PC-9 (cell line): ENCODE data around the gene CEP112. TPM values are rescaled to one million over a fixed set of nuclear protein-coding genes. Genes with fewer than 3 reads are reported as not detected.

ENCODE experiments used
- BruUV-seq: library from RNA; stranded (reverse); fragments of 400-500 nt; replicated peaks from 2 replicates; lab custom pipeline; 2021; lab: Mats Ljungman, UMichigan
- CTCF ChIA-PET: fragments of 300-600 bp; sonication (Branson Sonifier 250); formaldehyde crosslinking; loops from one replicate; lab custom pipeline; 2022; ENCODE audit warnings: antibody characterized with exemption; lab: Charles Lee
- POLR2A ChIA-PET: fragments of 300-600 bp; sonication (Branson Sonifier 250); formaldehyde crosslinking; loops from one replicate; lab custom pipeline; 2022; ENCODE audit warnings: antibody characterized with exemption; ENCODE audit not compliant: unreplicated experiment; lab: Charles Lee
- DNase-seq, 2 experiments: peaks; one replicate each; pipeline versions ENCODE4 v3.0.0 to v3.0.0-alpha.2; 2015 to 2022; ENCODE audit warnings: mixed read lengths in 1 of 2
- H2AFZ ChIP-seq: fragments of 200-600 bp; sonication (generic); 2 replicates; pipeline ENCODE4 v1.8.1; 2017; ENCODE audit warnings: antibody characterized with exemption
- H3F3A ChIP-seq: fragments of 200-600 bp; sonication (generic); 2 replicates; pipeline ENCODE4 v1.8.1; 2017; ENCODE audit warnings: antibody characterized with exemption, mild to moderate bottlenecking, low read depth; ENCODE audit not compliant: insufficient read depth
- H3K27ac ChIP-seq: fragments of 200-600 bp; sonication (generic); 2 replicates; pipeline ENCODE4 v1.6.1; 2016; ENCODE audit warnings: mixed run types
- H3K27me3 ChIP-seq: fragments of 200-600 bp; sonication (generic); 2 replicates; pipeline ENCODE4 v1.6.1; 2016; ENCODE audit warnings: low read depth, mixed run types; ENCODE audit not compliant: insufficient read depth
- H3K36me3 ChIP-seq: fragments of 200-600 bp; sonication (generic); 2 replicates; pipeline ENCODE4 v1.6.1; 2016; ENCODE audit warnings: low read depth, mixed run types
- H3K4me1 ChIP-seq: fragments of 200-600 bp; sonication (generic); replicated peaks from 2 replicates; pipeline ENCODE4 v1.6.1; 2016; ENCODE audit warnings: mixed run types; ENCODE audit not compliant: insufficient read depth
- H3K4me2 ChIP-seq: fragments of 200-600 bp; sonication (generic); 2 replicates; pipeline ENCODE4 v1.6.1; 2017; ENCODE audit warnings: mixed run types
- H3K4me3 ChIP-seq: fragments of 200-600 bp; sonication (generic); 2 replicates; pipeline ENCODE4 v1.6.1; 2016; ENCODE audit warnings: mixed run types
- H3K79me2 ChIP-seq: fragments of 200-600 bp; sonication (generic); 2 replicates; pipeline ENCODE4 v1.6.1; 2017; ENCODE audit warnings: low read depth, mixed run types
- H3K9me2 ChIP-seq: fragments of 200-600 bp; sonication (generic); 2 replicates; pipeline ENCODE4 v1.8.1; 2017; ENCODE audit warnings: mild to moderate bottlenecking; ENCODE audit not compliant: insufficient read depth
- H3K9me3 ChIP-seq: fragments of 200-600 bp; sonication (generic); 2 replicates; pipeline ENCODE4 v1.8.1; 2016; ENCODE audit warnings: low read depth; ENCODE audit not compliant: insufficient read depth
- H4K20me1 ChIP-seq: fragments of 200-600 bp; sonication (generic); 2 replicates; pipeline ENCODE4 v1.8.1; 2017; ENCODE audit not compliant: insufficient read depth
- CTCF ChIP-seq: fragments of 200-600 bp; sonication (generic); conservative IDR thresholded peaks from 2 replicates; pipeline ENCODE4 v1.6.1; 2017; ENCODE audit warnings: mixed run types, antibody characterized with exemption, mild to moderate bottlenecking, moderate library complexity
- EZH2 ChIP-seq: fragments of 200-600 bp; sonication (generic); IDR thresholded peaks from 2 replicates; pipeline ENCODE4 v1.8.0; 2017; ENCODE audit warnings: antibody characterized with exemption, low read depth
- intact Hi-C: fragments of 100-400 bp; cut with micrococcal nuclease; formaldehyde crosslinking; loops from one replicate; pipeline ENCODE4 v1.10.0; 2022; ENCODE audit not compliant: unreplicated experiment
- total RNA-seq: library from RNA; stranded (reverse); gene quantifications from 2 replicates; pipeline ENCODE4 v1.2.3, GENCODE V29; 2021

Gene CEP112
- total RNA-seq, 1 experiment from 2014 or later, result 4.3 TPM

GRCh38 chr17:66073384-66073783 is 118.5 kb downstream of the CEP112 start:
- intact Hi-C loops, result no loop called here
- Histone ChIP-seq H3K79me2 (no peaks in the 10 kb centered on the region), H3K4me3 (no peak overlapping the region), H3K4me1 (no peaks in the 10 kb centered on the region), H3K4me2 (no peak overlapping the region), H3F3A (no peaks in the 10 kb centered on the region), H3K27me3 (no peaks in the 10 kb centered on the region), H3K36me3 (no peaks in the 10 kb centered on the region), H3K9me3 (no peaks in the 10 kb centered on the region), H3K27ac (no peak overlapping the region), H4K20me1 (no peaks in the 10 kb centered on the region), H3K9me2 (no peaks in the 10 kb centered on the region), H2AFZ (no peak overlapping the region)
- no TSS peak for BruUV-seq
- no peak for DNase-seq
- ChIA-PET POLR2A (no interaction called here), CTCF (no interaction called here)
- no peak for TF ChIP-seq EZH2
- no peak for TF ChIP-seq CTCF

- Histone ChIP-seq H3K4me3 (no peak overlapping the region), H4K20me1 (no peaks in the 10 kb centered on the region), H3K27me3 (no peaks in the 10 kb centered on the region), H3K4me1 (no peaks in the 10 kb centered on the region), H3K27ac (no peak overlapping the region), H3K36me3 (no peaks in the 10 kb centered on the region), H3K4me2 (no peak overlapping the region), H3K79me2 (no peaks in the 10 kb centered on the region), H3K9me3 (no peaks in the 10 kb centered on the region), H3F3A (no peaks in the 10 kb centered on the region), H3K9me2 (no peaks in the 10 kb centered on the region), H2AFZ (no peak overlapping the region)
- TF ChIP-seq CTCF (no peak), EZH2 (no peak)
- POLR2A ChIA-PET, result no interaction called here
- DNase-seq, result no peak
- BruUV-seq, result no TSS peak
- CTCF ChIA-PET, result no interaction called here
- intact Hi-C loops, result no loop called here
Measured at GRCh38 chr17:66063686-66064085, 128.2 kb downstream of the CEP112 start.

GRCh38 chr17:66056148-66056547 is 135.8 kb downstream of the CEP112 start:
- H3K4me2 ChIP-seq, result no peak overlapping the region
- no peak for TF ChIP-seq EZH2
- TF ChIP-seq CTCF, result no peak
- DNase-seq, result no peak
- H3F3A ChIP-seq, result no peaks in the 10 kb centered on the region
- H3K4me1 ChIP-seq, result no peaks in the 10 kb centered on the region
- H3K79me2 ChIP-seq, result no peaks in the 10 kb centered on the region
- intact Hi-C loops, result no loop called here
- no peaks in the 10 kb centered on the region for H3K9me3 ChIP-seq
- no peak overlapping the region for H3K27ac ChIP-seq
- CTCF ChIA-PET, result no interaction called here
- no peaks in the 10 kb centered on the region; the same call in 1 of the 2 replicates for H3K9me2 ChIP-seq
- no TSS peak for BruUV-seq
- H3K36me3 ChIP-seq, result no peaks in the 10 kb centered on the region
- no peaks in the 10 kb centered on the region for H4K20me1 ChIP-seq
- H3K27me3 ChIP-seq, result no peaks in the 10 kb centered on the region
- no peak overlapping the region for H3K4me3 ChIP-seq
- POLR2A ChIA-PET, result no interaction called here
- H2AFZ ChIP-seq, result no peak overlapping the region
